K562 (cell line): Measurements from ENCODE around the gene RAVER2. TPM values are rescaled to one million over a fixed set of nuclear protein-coding genes. Genes with fewer than 3 reads are reported as not detected.

Experiments used
- ATAC-seq: fragments of 200-7000 bp; cut with Tn5 transposase; 3 replicates; pipeline ENCODE4 v1.9.1; 2020; ENCODE audit warnings: moderate library complexity
- BruUV-seq: library from RNA; stranded (reverse); fragments of 400-500 nt; replicated peaks from 2 replicates; lab custom pipeline; 2021; lab: Mats Ljungman, UMichigan
- CTCF ChIA-PET: fragments of 300-600 bp; formaldehyde crosslinking; extraction: SDS; loops from one replicate; lab custom pipeline; 2021; ENCODE audit warnings: low intra/inter-chr PET ratio; lab: Yijun Ruan, JAX
- POLR2A ChIA-PET: fragments of 300-600, 350-650 bp; sonication (Branson Sonifier 250); formaldehyde crosslinking; extraction: SDS; loops from one replicate; lab custom pipeline; 2021; ENCODE audit warnings: antibody characterized with exemption, inconsistent platforms; lab: Yijun Ruan, JAX
- DNase-seq, 4 experiments: peaks; one replicate each; pipeline versions ENCODE4 v3.0.0 to v3.0.0-alpha.2; 2011 to 2018; ENCODE audit warnings: low spot score in 3 of 4, mixed read lengths in 3 of 4; ENCODE audit errors: extremely low read depth in 1 of 4
- FAIRE-seq: peaks from 2 replicates; lab custom pipeline; 2011; peaks lifted over from hg19 to GRCh38; lab: Jason Lieb, UNC
- H2AFZ ChIP-seq: 2 replicates; pipeline ENCODE4 v1.6.0; 2011; ENCODE audit warnings: low read depth, low read length, control low read depth, inconsistent platforms
- H3K27ac ChIP-seq: fragments of 200-600 bp; 3 replicates; pipeline ENCODE4 v1.8.0; 2011; ENCODE audit warnings: low read depth, mild to moderate bottlenecking, control low read depth, inconsistent platforms, low read length, moderate library complexity, mixed read lengths; ENCODE audit errors: extremely low read depth
- H3K27me3 ChIP-seq, 2 experiments: fragments of 300-600 bp in 1 of 2; 2 replicates in 1 of 2; 3 replicates in 1 of 2; pipeline versions ENCODE4 v1.6.0 to v1.8.0; 2011; ENCODE audit warnings: inconsistent platforms in 2 of 2, low read length in 2 of 2, mild to moderate bottlenecking in 1 of 2, mixed read lengths in 1 of 2, moderate library complexity in 1 of 2; ENCODE audit not compliant: control insufficient read depth in 2 of 2, insufficient read depth in 2 of 2
- H3K36me3 ChIP-seq: fragments of 300-600 bp; 3 replicates; pipeline ENCODE4 v1.8.0; 2011; ENCODE audit warnings: mild to moderate bottlenecking, low read length, inconsistent platforms; ENCODE audit not compliant: control insufficient read depth, insufficient read depth
- H3K4me1 ChIP-seq, 2 experiments: fragments of 200-600 bp in 1 of 2; replicated peaks in 1 of 2; 2 replicates in 1 of 2; 3 replicates in 1 of 2; pipeline versions ENCODE4 v1.5.1 to v1.8.0; 2011; ENCODE audit warnings: inconsistent platforms in 2 of 2, low read length in 2 of 2, mild to moderate bottlenecking in 1 of 2, mixed read lengths in 1 of 2, moderate library complexity in 1 of 2; ENCODE audit not compliant: control insufficient read depth in 2 of 2, insufficient read depth in 2 of 2
- H3K4me2 ChIP-seq: 2 replicates; pipeline ENCODE4 v1.6.1; 2011; ENCODE audit warnings: low read length, control low read depth, inconsistent platforms, mixed read lengths; ENCODE audit not compliant: insufficient read depth
- H3K4me3 ChIP-seq: fragments of 200-600 bp; sonication (generic), shearing (Covaris generic); 2 replicates; pipeline ENCODE4 v1.5.1; 2016; ENCODE audit warnings: control low read depth, inconsistent platforms
- H3K79me2 ChIP-seq: fragments of 200-600 bp; 3 replicates; pipeline ENCODE4 v1.8.0; 2011; ENCODE audit warnings: low read length, inconsistent platforms; ENCODE audit not compliant: control insufficient read depth, insufficient read depth
- H3K9ac ChIP-seq, 2 experiments: 2 replicates each; pipeline versions ENCODE4 v1.6.0 to v1.6.1; 2011; ENCODE audit warnings: low read depth in 2 of 2, low read length in 2 of 2, control low read depth in 1 of 2, inconsistent platforms in 1 of 2, mild to moderate bottlenecking in 1 of 2, mixed read lengths in 1 of 2; ENCODE audit not compliant: insufficient read depth in 1 of 2
- H3K9me1 ChIP-seq: one replicate; pipeline ENCODE4 v1.6.0; 2011; ENCODE audit warnings: inconsistent platforms, mild to moderate bottlenecking, low read length, moderate library complexity; ENCODE audit not compliant: control insufficient read depth, insufficient read depth
- H3K9me3 ChIP-seq: replicated peaks from 2 replicates; pipeline ENCODE4 v1.5.1; 2011; ENCODE audit warnings: low read depth, low read length, inconsistent platforms; ENCODE audit not compliant: control insufficient read depth, insufficient read depth
- H4K20me1 ChIP-seq: replicated peaks from 2 replicates; pipeline ENCODE4 v1.6.1; 2011; ENCODE audit warnings: low read length, inconsistent platforms, mixed read lengths; ENCODE audit not compliant: control insufficient read depth, insufficient read depth
- CEBPB ChIP-seq: fragments of 450-650 bp; IDR thresholded peaks from 2 replicates; pipeline ENCODE4 v1.6.1; 2016; ENCODE audit warnings: missing genetic modification characterization, missing compliant biosample characterization
- CSDE1 ChIP-seq, 2 experiments: fragments of 450-650 bp; IDR thresholded peaks; 2 replicates each; pipeline ENCODE4 v1.6.1; 2016; ENCODE audit warnings: mild to moderate bottlenecking in 1 of 2
- MCM2 ChIP-seq: fragments of 450-650 bp; IDR thresholded peaks from 2 replicates; pipeline ENCODE4 v1.6.1; 2017; ENCODE audit warnings: low read depth, mild to moderate bottlenecking
- MED1 ChIP-seq: sonication (generic); formaldehyde crosslinking; IDR thresholded peaks from 2 replicates; pipeline ENCODE4 v1.8.1; 2023; ENCODE audit warnings: missing genetic modification reagents, borderline replicate concordance
- NFE2 ChIP-seq: IDR thresholded peaks from 2 replicates; pipeline ENCODE4 v1.6.1; 2014; ENCODE audit warnings: antibody characterized with exemption, low read depth
- WGBS: fragments of 100-300 bp; shearing (Covaris generic); methylation state at CpG from one replicate; pipeline ENCODE4 v1.1.6; 2016; ENCODE audit warnings: low coverage, mixed read lengths; ENCODE audit not compliant: insufficient coverage; ENCODE audit errors: missing lambda C conversion rate; 5-methylcytosine and 5-hydroxymethylcytosine counted together
- in situ Hi-C: fragments of 300-500 bp; cut with MboI; formaldehyde crosslinking; loops from 4 replicates; pipeline ENCODE4 v1.15.0; 2018; ENCODE audit warnings: inconsistent platforms, mixed read lengths
- intact Hi-C: fragments of 100-400 bp; cut with micrococcal nuclease; formaldehyde crosslinking; loops from 2 replicates; pipeline ENCODE4 v1.14.2; 2022
- polyA plus RNA-seq, 8 experiments: library from polyadenylated mRNA; depleted of rRNA in 4 of 8; stranded (reverse) in 5 of 8; unstranded in 3 of 8; fragments of >200 nt; fragmentation: Nextera tagmentation in 2 of 8; fragmentation: Illumina TruSeq in 1 of 8; extraction: Ambion mirVana in 2 of 8; extraction: Trizol in 1 of 8; gene quantifications; 2 replicates each; pipeline versions ENCODE4 v1.2.1 to v1.2.3, GENCODE V29; 2011 to 2014; ENCODE audit warnings: inconsistent platforms in 1 of 8, missing spikeins in 1 of 8
- total RNA-seq, 7 experiments: library from RNA; depleted of rRNA in 6 of 7; stranded (reverse); fragments of >200 nt in 6 of 7; fragmentation: Illumina TruSeq in 2 of 7; extraction: Trizol in 2 of 7; gene quantifications; 2 replicates each; pipeline versions ENCODE4 v1.2.1 to v1.2.3, GENCODE V29; 2011 to 2021; ENCODE audit warnings: low replicate concordance in 1 of 7
- TF ChIP-seq, protein P1 (sequence below): fragments of 450-650 bp; IDR thresholded peaks from 2 replicates; pipeline ENCODE4 v1.6.1; 2017; ENCODE audit warnings: mild to moderate bottlenecking, moderate library complexity

Gene RAVER2
- total and polyA plus RNA-seq, 9 of the 15 experiments (the other 6 are each of a cell fraction or from before 2014, with no cell fraction given) = 1.8 to 6.1 (median 4.4) TPM

DNA sequence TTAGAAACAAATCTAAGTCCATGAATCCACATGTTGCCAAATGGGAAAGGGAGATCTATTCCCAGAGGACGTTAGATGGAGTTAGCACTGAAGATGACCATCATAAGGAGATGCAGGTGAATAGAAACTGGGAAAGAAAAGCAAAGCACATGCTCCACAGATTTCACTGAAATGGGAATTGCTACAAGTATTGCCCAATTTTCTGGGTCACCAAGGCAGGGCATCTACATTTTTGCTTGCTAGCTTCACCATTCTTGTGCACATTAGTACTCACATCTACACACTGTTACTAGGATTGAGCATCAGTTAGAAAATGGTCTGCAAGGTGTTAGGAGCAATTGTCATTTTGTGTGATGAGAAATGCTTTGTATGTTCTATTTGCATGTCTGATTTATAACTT lies 122.4 kb downstream of the RAVER2 start:
- DNase-seq = no peak
- no peak for ATAC-seq
- Histone ChIP-seq H3K4me1 (peaks cover 7 to 22% of the 10 kb centered on the region in 2 experiments), H3K9ac (no peak overlapping the region), H3K9me1 (peaks cover 3% of the 10 kb centered on the region), H3K4me2 (no peak overlapping the region), H4K20me1 (no peaks in the 10 kb centered on the region), H3K4me3 (no peak overlapping the region), H3K79me2 (0 out of 3 replicates have a peak, but pooled peaks cover 3% of the 10 kb centered on the region), H3K27me3 (no peaks in the 10 kb centered on the region), H3K36me3 (peaks cover 45% of the 10 kb centered on the region), H2AFZ (no peak overlapping the region), H3K27ac (no peak overlapping the region), H3K9me3 (no peaks in the 10 kb centered on the region; the same call in 1 of the 2 replicates)
- WGBS = 77% methylated on average over 1 of the region's 1 CpG
- ChIA-PET CTCF (no interaction called here), POLR2A (interaction anchor here (0.6 to 2.7 kb wide), 2 partner anchors 12 to 15 kb away, joined by 4 to 7 read pairs; no protein-coding TSS in a partner anchor)
- intact Hi-C loops = no loop called here
- no peak for TF ChIP-seq NFE2
- TF ChIP-seq, protein P1, sequence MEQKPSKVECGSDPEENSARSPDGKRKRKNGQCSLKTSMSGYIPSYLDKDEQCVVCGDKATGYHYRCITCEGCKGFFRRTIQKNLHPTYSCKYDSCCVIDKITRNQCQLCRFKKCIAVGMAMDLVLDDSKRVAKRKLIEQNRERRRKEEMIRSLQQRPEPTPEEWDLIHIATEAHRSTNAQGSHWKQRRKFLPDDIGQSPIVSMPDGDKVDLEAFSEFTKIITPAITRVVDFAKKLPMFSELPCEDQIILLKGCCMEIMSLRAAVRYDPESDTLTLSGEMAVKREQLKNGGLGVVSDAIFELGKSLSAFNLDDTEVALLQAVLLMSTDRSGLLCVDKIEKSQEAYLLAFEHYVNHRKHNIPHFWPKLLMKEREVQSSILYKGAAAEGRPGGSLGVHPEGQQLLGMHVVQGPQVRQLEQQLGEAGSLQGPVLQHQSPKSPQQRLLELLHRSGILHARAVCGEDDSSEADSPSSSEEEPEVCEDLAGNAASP = no peak
- TF ChIP-seq CSDE1 (IDR thresholded peaks at IDR 0.05) = no peak
- TF ChIP-seq MCM2 = no peak
- no peak for TF ChIP-seq MED1 (CRISPR knock-in tag)
- peak; percentile 22; the same call in 1 of the 2 replicates for TF ChIP-seq CEBPB (tag)
- no TSS peak for BruUV-seq
- in situ Hi-C loops = no loop called here
- FAIRE-seq = no peak
